HUDEP-2 (cell line): ENCODE data around the gene TRABD2B.

ENCODE experiments used
- DNase-seq, 76 experiments: peaks; one replicate each; lab custom pipeline; 2025; ENCODE audit not compliant: unreplicated experiment in 76 of 76; lab: John Stamatoyannopoulos, UW

TRABD2B gene

DNA sequence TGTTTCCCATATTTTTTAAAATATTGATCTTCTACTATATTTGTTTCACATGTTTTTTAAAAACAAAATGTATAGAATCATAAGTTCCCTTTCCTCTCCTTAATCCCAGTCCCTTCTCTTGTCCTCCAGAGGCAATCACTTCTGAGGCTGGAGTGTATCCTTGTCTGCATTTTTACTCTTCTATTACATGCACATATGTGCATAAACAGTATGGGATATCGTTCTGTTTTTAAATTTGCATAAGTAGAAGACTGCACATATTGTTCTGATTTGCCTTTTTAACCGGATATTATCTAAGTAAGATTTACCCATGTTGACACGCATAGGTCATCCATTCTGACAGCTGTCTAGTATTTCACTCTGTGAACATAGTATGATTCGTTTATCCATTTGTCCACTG lies 142.0 kb downstream of the TRABD2B start:
- no peak for DNase-seq

DNA sequence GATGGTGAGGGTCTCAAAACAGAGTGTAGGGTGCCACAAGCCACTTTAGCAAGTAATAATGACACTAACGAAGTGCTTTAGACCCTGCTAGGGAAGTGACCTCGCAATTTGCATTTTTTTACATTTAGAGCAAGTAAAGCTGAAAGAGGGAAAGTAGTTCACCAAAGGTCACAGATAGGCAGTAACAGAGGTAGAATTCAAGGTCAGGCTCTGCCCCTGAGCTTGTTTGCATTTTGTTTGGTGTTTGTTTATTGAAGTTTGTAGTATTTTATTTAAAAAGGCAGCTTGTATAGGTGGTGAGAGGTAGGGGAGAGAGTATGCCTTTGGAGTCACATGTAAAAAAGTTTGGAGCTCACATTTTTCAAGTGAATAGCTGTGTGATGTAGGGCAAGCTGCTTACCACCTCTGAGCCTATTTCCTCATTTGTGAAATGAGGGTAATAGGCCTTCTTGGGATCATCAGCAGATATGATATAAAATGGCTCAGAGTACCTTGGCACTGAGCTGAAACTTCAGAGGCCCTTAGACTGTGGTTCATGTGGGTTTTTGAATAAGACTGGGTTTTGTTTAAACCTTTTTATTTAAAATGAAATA lies 142.5 kb downstream of the TRABD2B start:
- no peak for DNase-seq

DNA sequence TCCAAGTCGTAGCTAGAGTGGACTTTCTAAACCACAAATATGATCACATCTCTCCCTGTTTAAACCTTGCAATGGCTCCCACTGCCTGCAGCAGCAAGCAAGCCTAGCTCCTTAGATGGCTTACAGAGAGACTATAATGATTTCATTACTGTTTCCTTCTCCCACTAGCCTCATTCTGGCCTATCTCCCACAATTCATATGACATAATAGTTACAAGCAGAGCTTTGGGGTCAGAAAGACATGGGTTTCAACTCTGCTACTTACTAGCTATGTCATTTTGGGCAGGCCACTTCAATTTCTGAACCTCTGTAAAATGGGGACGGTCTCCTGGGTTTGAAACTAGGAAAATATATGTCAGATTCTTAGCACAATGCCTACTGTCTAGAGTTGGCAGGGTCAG lies 143.3 kb downstream of the TRABD2B start:
- no peak for DNase-seq

DNA sequence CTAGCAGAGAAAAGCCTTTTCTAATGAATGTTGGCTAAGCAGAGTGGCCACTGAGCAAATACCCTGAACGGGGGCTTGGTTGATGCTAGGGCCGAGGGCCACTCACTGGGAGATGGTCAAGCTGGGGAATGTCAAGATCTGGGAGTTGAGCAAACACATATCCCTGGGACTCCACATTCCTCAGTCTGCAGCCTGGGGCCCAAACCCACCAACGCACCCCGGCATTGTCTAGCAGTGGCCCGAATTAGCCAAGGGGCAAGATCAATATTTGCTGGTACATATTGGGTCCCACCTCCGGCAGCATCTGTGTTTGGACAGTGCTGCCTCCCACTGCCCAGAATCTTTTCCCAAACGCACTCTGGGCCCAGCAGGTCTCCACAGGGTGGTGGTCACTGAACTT lies 144.1 kb downstream of the TRABD2B start:
- no peak for DNase-seq

DNA sequence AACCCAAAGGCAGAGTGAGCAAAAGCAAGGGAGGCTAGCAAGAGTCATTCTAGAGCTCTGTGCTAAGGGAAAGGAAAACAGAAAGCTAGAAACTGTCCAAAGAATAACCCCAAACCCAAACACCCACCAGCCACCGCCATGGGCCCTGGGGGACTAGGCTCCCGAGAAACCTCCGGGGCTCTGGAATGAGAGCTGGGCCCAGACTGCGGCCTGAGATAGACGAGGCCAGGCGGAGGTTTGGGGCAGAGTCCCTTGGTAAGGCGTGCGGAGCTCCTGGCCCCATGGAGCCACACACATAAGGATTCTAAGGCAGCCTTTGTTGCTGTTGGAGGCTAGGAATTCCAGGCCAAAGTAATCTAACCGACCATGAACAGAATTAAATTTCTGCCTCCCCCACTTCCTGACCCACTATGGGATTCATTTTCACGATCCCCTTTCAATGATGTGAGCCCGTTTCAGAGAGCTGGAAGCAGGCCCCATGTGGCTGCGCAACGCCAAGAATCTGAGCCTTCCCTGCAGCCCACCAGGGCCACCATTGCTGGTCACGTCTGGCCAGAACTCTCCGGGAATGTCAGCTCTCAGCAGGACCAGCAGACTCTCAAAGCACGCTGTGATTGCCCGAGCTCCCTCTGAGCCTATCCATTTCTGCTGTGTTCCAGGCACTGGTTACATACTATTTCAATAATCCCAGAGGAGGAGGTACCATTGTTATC lies 145.0 kb downstream of the TRABD2B start:
- DNase-seq, result no peak

DNA sequence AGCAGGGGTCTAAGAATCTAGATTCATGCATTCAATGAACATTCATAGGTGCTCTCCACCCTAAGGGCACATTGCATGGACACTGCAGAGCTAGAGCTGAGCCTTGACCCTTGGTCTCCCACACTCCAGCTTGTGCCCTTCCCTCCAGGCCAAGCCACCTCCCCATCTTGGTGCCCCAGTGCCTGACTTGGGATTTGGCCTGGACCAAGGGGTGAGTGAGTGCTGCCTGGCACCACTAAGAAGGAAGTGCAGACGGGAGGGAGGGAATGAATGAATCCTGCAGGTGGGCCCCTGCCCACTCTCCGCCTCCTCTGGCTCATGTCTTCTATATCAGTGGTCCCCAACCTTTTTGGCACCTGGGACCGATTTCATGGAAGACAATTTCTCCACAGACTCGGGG lies 146.7 kb downstream of the TRABD2B start:
- no peak for DNase-seq

DNA sequence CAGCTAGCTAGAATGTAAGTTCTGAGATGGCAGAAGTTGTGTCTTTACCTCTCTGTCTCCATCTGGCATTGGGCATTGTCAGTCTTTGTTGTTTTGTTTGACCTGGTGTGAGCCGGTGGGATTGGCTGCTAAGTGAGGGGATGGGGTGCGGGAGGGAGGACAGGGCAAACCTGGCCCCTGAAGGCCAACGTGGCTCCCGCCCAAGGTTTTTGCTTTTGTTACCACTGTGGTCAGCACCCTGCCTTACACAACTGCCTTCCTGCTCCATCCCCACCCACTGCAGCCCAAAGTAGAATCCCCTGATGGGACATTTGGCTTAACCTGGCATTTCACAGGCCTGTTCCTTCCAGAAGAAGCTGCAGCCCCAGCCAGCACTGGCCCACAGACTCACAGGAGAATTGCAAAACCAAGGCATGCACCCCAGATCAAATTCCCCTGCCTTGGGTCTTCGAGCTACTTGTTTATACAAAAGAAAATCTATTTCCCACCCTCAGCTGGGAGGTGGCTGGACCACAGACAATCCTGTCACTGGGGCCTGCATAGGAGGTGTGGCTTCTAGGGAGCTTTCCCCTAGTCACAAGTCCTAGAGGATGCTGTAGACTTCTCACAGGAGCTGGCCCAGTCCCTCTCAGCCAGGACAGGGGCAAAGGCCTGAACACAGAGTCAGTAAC lies 147.5 kb downstream of the TRABD2B start:
- DNase-seq, result no peak

DNA sequence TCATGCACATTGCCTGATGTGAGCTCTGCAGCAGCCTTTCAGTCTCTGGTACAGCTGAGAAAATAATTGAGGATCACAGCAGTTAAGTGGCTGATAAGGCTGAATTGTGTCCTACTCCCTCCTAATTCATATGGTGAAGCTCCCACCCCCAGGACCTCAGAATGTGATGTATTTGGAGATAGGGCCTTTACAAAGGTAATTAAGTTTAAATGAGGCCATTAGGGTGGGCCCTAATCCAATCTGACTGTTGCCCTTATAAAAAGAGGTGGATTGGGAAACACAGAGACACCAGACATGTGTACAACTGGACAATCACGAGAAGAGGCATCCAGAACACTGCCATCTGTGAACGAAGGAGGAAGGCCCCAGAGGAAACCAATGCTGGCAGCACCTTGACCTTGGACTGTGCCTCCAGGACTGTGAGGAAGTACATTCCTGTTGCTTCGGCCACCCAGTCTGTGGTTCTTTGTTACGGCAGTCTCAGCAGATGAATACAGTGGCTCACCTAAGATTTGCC lies 148.1 kb downstream of the TRABD2B start:
- DNase-seq, result no peak

DNA sequence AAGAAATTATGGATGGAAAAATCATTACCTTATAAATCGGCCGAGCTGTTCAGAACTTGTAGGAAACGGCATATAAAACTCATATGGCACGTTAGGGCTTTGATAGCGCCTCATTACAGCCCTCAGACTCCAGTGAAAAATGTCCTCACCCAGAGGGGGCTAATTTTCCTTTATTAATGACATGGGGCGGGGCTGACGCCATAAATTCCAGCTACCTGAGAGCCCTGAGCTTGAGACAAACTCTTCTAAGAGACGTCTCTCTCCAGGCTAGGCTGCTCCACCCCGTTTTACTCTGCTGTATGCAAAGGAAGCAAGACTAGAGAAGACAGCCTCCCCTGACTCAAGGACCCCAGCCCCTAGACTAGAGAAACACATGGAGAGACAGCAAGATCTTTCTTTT lies 149.4 kb downstream of the TRABD2B start:
- no peak for DNase-seq

DNA sequence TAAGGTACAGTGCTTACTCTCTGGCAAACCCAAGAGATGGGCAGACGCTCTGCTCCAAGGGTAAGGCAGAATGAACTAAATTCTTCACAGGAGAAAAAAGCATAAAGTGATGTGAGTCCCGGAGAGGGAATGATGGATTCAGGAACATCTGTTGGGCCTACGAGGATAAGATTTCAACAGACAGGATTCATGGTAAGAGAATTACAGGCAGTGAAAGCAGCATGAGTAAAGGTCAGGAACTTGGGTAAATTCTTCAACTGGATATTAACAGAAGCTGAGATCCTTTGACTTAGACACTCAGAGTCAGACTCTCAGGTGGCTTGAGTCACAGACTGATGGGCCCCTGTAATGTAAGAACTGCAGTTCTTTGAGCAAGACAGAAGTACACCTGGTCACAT lies 152.6 kb downstream of the TRABD2B start:
- DNase-seq, result no peak

DNA sequence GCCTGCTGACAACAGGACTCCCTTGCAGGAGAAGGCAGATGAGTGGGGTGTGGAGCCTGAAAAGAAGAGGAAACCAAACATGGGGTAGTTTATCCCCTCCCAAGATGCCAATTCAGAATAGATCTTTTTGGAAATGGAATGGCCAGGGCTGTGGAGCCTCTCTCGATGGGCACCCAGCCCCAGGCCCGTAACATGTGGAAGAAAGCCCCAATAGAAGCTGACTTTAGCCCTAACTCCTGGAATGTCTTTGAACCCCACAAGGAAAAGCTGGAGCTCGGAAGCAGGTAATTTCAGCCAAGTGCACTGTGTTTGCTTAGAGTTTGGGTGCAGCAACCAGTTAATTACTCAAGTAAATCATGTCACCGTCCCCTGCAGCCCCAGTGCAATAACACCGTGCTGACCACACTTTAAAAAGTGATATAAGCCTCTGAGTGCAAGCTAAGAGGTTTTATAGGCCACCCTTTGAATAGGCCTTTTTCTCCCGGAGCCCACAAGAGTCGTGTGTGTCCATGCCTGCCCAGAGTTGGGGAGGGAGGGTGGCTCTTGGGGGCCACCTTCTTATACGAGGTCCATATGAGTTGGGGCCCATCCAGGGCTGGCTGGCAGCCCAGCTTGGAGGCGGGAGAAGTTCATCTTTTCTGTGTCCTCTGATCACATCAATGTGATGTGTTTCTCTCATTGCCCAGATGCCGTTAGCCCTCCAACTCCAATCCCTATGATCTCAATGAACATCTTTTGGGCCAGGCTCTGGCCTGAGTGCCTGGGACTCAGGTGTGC lies 153.2 kb downstream of the TRABD2B start:
- no peak for DNase-seq

DNA sequence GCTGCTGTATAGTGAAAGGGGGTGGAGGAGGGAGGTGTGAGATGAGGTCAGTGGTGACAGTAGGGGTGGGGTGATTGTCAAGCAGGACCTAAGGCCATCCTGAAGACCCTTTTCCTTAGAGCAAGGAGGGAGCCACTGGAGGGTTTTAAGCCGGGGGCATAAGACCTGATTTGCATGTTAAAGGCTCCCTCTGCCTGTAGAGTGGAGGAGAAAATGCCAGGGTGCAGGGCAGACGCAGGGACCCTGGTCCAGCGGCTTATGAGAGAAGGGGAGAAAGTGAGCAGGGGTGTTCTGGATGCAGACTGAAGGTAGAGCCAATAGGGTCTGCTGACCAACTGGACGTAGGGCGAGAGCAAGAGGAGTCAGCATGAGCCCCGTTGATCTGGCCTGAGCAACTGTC lies 154.1 kb downstream of the TRABD2B start:
- DNase-seq, result no peak

DNA sequence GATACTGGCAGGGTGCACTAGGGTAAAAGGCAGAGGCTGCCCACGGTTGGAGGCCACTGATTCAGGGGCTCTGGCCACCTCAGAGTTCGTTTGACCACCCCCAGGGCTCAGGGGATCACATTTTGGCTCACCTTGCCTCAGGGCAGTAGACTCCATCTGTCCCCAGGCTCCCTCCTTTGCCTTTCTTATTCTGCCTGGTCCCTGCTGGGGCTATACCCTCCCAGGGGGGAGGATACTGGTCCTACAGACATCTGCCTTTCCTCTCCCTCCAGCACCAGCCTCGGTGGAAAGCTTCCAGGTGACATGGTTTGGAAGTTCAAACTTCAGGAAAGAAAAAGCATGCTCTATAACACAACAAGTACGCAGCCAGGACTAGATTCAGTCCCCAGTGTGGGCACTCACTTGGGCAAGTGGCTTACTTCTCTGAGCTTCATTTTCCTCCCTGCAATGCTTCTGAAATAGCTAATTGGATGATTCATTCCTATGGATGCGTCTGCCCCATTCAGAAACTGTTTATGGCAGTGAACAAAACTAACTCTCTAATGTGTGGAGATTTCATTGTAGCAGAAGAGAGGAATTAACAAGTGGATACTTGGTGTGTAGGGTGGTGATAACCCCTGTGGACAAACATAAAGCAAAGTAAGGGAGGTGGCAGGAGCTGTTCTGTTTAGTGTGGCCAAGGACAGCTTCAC lies 154.8 kb downstream of the TRABD2B start:
- DNase-seq, result no peak

DNA sequence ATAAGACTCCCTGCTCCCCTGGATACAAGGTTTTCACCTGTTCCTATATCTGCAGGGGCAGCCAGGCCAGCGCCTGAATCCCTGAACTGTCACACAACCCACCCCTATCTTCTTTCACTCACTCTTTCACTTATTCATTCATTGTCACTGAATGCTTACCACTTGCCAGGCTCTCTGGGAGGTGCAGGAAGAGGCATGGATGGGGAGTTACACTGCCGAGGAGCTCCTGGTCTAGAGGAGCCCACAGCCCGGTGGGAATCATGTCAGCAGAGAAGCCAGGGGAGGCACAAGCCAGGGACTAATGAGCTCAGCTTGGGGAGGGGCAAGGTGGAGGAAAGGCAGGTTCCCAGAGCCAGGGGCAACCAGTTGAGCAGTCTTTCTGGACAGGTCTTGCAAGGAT lies 155.8 kb downstream of the TRABD2B start:
- DNase-seq, result no peak

DNA sequence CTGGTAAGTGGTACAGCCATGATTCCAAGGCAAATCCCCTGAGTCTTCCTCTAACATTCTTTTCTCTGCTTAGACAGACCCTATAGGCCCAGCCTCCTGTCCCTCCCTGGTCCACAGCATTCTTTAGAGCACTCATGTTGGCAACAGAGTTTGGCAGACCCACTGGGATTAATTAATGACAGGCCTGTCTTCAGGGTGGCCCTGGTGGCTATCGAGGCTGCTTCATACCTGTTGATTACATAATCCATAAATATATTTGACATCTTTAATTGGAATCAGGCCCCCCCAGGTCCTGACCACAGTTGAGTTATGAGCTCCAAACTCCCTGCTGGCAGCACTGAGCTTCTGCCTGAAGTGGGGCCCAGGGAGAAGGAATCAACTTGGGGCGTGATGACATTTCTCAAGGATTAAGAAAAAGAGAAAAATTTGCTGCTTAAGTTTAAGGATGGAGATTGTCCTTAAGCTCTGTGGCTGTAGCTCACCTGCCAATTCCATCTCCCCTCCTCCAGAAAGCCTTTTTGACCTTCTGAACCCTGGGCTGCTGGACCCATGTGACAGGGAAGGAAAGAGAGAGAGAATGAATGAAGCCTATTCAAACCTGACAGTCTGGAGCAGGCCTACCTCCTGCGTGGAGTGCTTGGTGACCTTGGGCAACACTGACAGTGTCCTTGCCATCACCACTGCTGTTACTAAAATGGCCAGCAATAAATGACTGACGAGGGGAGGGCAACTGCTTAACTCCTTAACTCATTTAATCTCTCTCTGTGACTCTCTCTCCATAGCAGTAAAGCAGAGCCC lies 156.6 kb downstream of the TRABD2B start:
- no peak for DNase-seq

DNA sequence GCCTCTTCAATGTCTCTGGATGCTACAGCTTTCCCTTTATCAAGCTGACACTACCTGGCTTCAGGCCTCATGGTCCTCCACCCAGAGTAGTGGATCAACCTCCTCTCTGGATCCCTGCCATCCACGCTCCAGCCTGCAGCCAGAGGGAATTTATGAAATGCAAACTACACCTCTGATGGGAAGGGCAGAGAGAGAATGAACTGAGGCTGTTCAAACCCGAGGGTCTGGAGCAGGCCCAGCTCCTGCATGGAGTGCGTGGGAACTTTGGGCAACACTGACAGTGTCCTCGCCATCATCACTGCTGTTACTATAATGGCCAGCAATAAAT lies 157.8 kb downstream of the TRABD2B start:
- DNase-seq, result no peak

DNA sequence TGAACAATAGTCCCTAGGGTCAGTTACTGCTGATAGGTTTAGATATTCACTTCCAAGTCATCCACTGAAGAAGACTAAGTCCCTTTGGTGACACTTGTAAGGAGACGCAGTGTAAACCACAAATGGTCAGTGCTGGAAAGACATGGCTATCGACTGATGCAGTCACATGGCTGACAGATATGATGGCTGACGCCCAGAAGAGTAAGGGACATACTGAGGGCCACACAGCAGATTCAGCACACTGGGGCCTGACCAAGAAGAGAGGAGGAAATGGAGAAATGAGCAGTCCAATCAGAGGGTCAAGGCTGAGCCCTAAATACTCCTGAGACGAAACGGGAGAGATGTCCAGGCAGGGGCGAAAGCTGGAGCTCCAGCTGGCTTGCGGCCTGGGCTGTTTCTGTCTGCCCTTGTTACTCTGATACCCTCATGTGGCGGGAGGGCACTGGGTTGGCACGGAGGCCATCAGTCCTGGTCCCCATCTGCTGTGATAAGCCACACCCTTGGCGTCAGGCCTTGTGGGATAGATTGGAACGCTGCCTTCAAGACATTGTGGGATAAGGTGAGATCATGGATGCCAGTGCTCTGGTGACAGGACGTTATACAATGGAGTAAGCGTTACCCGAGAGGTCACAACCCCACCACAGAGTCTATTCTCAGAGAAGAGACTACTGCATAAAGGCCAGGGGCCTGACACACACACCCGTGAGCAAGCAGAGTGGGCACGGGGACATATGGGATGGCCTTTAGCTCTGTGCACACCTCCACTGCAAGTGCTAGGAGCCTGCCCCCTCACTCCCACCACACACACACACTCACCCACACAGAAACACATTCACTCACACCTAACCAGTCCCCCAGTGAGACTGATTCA lies 158.4 kb downstream of the TRABD2B start:
- DNase-seq, result no peak

DNA sequence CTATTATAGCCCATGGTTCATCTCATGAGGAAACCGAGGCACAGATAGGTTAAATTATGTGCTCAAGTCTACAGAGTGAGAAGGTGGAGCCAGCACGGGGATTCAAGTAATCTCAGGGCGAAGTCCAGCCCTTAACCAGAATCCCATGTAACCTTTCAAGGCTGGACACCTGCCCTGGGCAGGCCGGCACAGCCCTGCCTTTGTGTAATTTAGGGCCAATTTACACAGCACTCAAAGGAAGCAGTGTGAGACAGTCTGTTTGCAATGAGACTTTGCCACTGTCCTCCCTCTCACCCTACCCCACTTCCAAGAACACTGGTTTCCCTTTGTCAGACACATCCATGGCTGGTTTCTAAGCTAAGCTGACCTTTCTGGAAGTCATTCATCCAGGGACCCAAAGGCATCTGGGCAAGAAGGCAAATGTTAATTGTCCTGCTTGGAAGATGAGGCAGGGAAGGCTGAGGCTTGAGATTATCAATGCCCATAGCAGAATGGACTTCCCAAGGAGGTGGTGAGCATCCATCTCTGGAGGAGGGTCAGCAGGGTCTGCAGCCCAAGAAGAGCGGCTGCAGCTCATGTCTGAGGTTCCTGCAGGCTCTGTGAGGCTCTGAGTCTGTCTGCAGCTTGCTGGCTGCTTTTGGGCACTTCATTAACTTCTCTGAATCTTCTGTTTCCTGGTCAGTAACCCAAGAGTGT lies 159.2 kb downstream of the TRABD2B start:
- no peak for DNase-seq
